BLaER1 treated with 17β-estradiol and CSF1 and Interleukin-3, amounts not matched to agents 10 nM and 100 nM (cell line): ENCODE results near the gene CPNE8.
A peak's percentile ranks its signal among the peaks of the same experiment; 100 is the strongest.

Experiments used
- H3K27ac ChIP-seq, 11 experiments: shearing (Covaris generic); formaldehyde crosslinking; 2 replicates each; pipeline ENCODE4 v1.8.1; 2022
- H3K27me3 ChIP-seq, 11 experiments: shearing (Covaris generic); formaldehyde crosslinking; 2 replicates each; pipeline ENCODE4 v1.8.1; 2022
- H3K36me3 ChIP-seq, 11 experiments: shearing (Covaris generic); formaldehyde crosslinking; 2 replicates each; pipeline ENCODE4 v1.8.1; 2022
- H3K4me1 ChIP-seq, 10 experiments: shearing (Covaris generic); formaldehyde crosslinking; 2 replicates each; pipeline ENCODE4 v1.8.1; 2022
- H3K4me2 ChIP-seq, 11 experiments: shearing (Covaris generic); formaldehyde crosslinking; 2 replicates each; pipeline ENCODE4 v1.8.1; 2022
- H3K4me3 ChIP-seq, 10 experiments: shearing (Covaris generic); formaldehyde crosslinking; 2 replicates each; pipeline ENCODE4 v1.8.1; 2022
- H3K9ac ChIP-seq, 11 experiments: shearing (Covaris generic); formaldehyde crosslinking; 2 replicates each; pipeline ENCODE4 v1.8.1; 2022
- H3K9me3 ChIP-seq, 11 experiments: shearing (Covaris generic); formaldehyde crosslinking; replicated peaks in 1 of 11; 2 replicates each; pipeline ENCODE4 v1.8.1; 2022
- H4K20me1 ChIP-seq, 11 experiments: shearing (Covaris generic); formaldehyde crosslinking; 2 replicates each; pipeline ENCODE4 v1.8.1; 2022
- Cebpa-rat ChIP-seq, 11 experiments: shearing (Covaris generic); IDR thresholded peaks; 2 replicates each; pipeline ENCODE4 v1.8.1; 2022

The CPNE8 gene

GRCh38 chr12:38921025-38921677 is 15.8 kb upstream of the CPNE8 start:
- H4K20me1 ChIP-seq, result no peaks in the 10 kb centered on the region
- no peaks in the 10 kb centered on the region for H3K36me3 ChIP-seq
- no peak for TF ChIP-seq Cebpa-rat (IDR thresholded peaks at IDR 0.05)
- no peak overlapping the region for H3K9ac ChIP-seq
- no peaks in the 10 kb centered on the region for H3K27me3 ChIP-seq
- H3K4me1 ChIP-seq, result peaks cover 0 to 8% (median 0%) of the 10 kb centered on the region in 10 experiments; a peak in 3 of 20 replicates
- no peak overlapping the region for H3K4me3 ChIP-seq
- H3K4me2 ChIP-seq, result no peak overlapping the region
- H3K27ac ChIP-seq, result no peak overlapping the region
- H3K9me3 ChIP-seq, result no peaks in the 10 kb centered on the region

GRCh38 chr12:38919191-38919590 is 13.8 kb upstream of the CPNE8 start:
- Histone ChIP-seq H3K9ac (no peak overlapping the region), H3K4me3 (no peak overlapping the region), H3K27me3 (no peaks in the 10 kb centered on the region), H3K36me3 (no peaks in the 10 kb centered on the region), H3K9me3 (no peaks in the 10 kb centered on the region), H4K20me1 (no peaks in the 10 kb centered on the region), H3K27ac (no peak overlapping the region), H3K4me2 (no peak overlapping the region), H3K4me1 (no peaks in the 10 kb centered on the region)
- no peak for TF ChIP-seq Cebpa-rat (IDR thresholded peaks at IDR 0.05)

GRCh38 chr12:38915429-38916182 is 10.2 kb upstream of the CPNE8 start:
- Histone ChIP-seq H3K27me3 (no peaks in the 10 kb centered on the region), H3K36me3 (no peaks in the 10 kb centered on the region), H4K20me1 (no peaks in the 10 kb centered on the region), H3K4me3 (no peak overlapping the region), H3K4me1 (no peaks in the 10 kb centered on the region), H3K27ac (no peak overlapping the region), H3K9ac (no peak overlapping the region), H3K4me2 (no peak overlapping the region), H3K9me3 (no peaks in the 10 kb centered on the region)
- TF ChIP-seq Cebpa-rat (IDR thresholded peaks at IDR 0.05), result no peak

- Histone ChIP-seq H3K9ac (no peak overlapping the region), H3K27ac (no peak overlapping the region), H3K36me3 (no peaks in the 10 kb centered on the region), H3K4me3 (no peak overlapping the region), H3K9me3 (no peaks in the 10 kb centered on the region), H3K27me3 (no peaks in the 10 kb centered on the region), H3K4me2 (no peak overlapping the region), H4K20me1 (no peaks in the 10 kb centered on the region), H3K4me1 (peaks cover 0 to 3% (median 3%) of the 10 kb centered on the region in 10 experiments; a peak in 9 of 20 replicates)
- TF ChIP-seq Cebpa-rat (IDR thresholded peaks at IDR 0.05), result no peak
Observed at GRCh38 chr12:38912116-38912515, 6.7 kb upstream of the CPNE8 start.

- no peak overlapping the region for H3K9ac ChIP-seq
- TF ChIP-seq Cebpa-rat (IDR thresholded peaks at IDR 0.05), result no peak
- H3K4me2 ChIP-seq, result no peak overlapping the region
- no peak overlapping the region for H3K27ac ChIP-seq
- H3K4me1 ChIP-seq, result peaks cover 0 to 8% (median 5%) of the 10 kb centered on the region in 10 experiments; a peak in 11 of 20 replicates
- peaks cover 0 to 4% (median under 1%) of the 10 kb centered on the region in 11 experiments; a peak in 7 of 22 replicates for H3K27me3 ChIP-seq
- H4K20me1 ChIP-seq, result no peaks in the 10 kb centered on the region
- no peaks in the 10 kb centered on the region for H3K9me3 ChIP-seq
- H3K4me3 ChIP-seq, result no peak overlapping the region
- no peaks in the 10 kb centered on the region for H3K36me3 ChIP-seq
Observed at GRCh38 chr12:38911611-38912010, 6.2 kb upstream of the CPNE8 start.

- H3K27me3 ChIP-seq, result peaks cover 0 to 25% (median 16%) of the 10 kb centered on the region in 11 experiments; a peak in 13 of 22 replicates
- H4K20me1 ChIP-seq, result no peaks in the 10 kb centered on the region
- no peaks in the 10 kb centered on the region for H3K36me3 ChIP-seq
- peaks cover 0 to 16% (median 10%) of the 10 kb centered on the region in 11 experiments; a peak in 10 of 22 replicates for H3K9me3 ChIP-seq
- no peak for TF ChIP-seq Cebpa-rat (IDR thresholded peaks at IDR 0.05)
- peak overlapping the region; percentile 69 to 85 (median 77); a peak in 20 of 22 replicates for H3K9ac ChIP-seq
- H3K4me2 ChIP-seq, result peak overlapping the region; percentile 80 to 89 (median 82)
- H3K4me1 ChIP-seq, result peaks cover 6 to 26% (median 11%) of the 10 kb centered on the region in 10 experiments; a peak in 14 of 20 replicates
- peak overlapping the region in 9 of 11 experiments; percentile 13 to 85 (median 49); a peak in 10 of 22 replicates for H3K27ac ChIP-seq
- peak overlapping the region; percentile 57 to 77 (median 68) for H3K4me3 ChIP-seq
Observed at GRCh38 chr12:38907201-38907923, 2.0 kb upstream of the CPNE8 start.

GRCh38 chr12:38906482-38907200 is 1.2 kb upstream of the CPNE8 start:
- no peak for TF ChIP-seq Cebpa-rat (IDR thresholded peaks at IDR 0.05)
- Histone ChIP-seq H3K27ac (peak overlapping the region in 10 of 11 experiments; percentile 61 to 85 (median 70); a peak in 16 of 22 replicates), H3K27me3 (peaks cover 0 to 25% (median 16%) of the 10 kb centered on the region in 11 experiments; a peak in 13 of 22 replicates), H4K20me1 (no peaks in the 10 kb centered on the region), H3K4me3 (peak overlapping the region; percentile 57 to 77 (median 68)), H3K4me2 (peak overlapping the region; percentile 80 to 89 (median 82)), H3K36me3 (no peaks in the 10 kb centered on the region), H3K9ac (peak overlapping the region; percentile 69 to 85 (median 77)), H3K9me3 (peaks cover 0 to 16% (median 10%) of the 10 kb centered on the region in 11 experiments; a peak in 10 of 22 replicates), H3K4me1 (peaks cover 6 to 26% (median 11%) of the 10 kb centered on the region in 10 experiments; a peak in 14 of 20 replicates)
